K562 (cell line): ENCODE results near the gene P3H4. TPM values are rescaled to one million over a fixed set of nuclear protein-coding genes. Genes with fewer than 3 reads are reported as not detected.

Experiments
- BHLHE40 ChIP-seq: IDR thresholded peaks from 2 replicates; pipeline ENCODE4 v1.6.1; 2011; ENCODE audit warnings: low read length, improper control_type of control experiment
- CREBBP ChIP-seq: IDR thresholded peaks from one replicate; pipeline ENCODE4 v1.6.1; 2012; ENCODE audit warnings: low read depth, mild to moderate bottlenecking, control low read depth, inconsistent platforms, low read length
- FOS ChIP-seq: IDR thresholded peaks from 3 replicates; pipeline ENCODE4 v1.6.1; 2011; ENCODE audit not compliant: insufficient read length; ENCODE audit errors: extremely low read depth
- KHSRP ChIP-seq: fragments of 450-650 bp; IDR thresholded peaks from 2 replicates; pipeline ENCODE4 v1.6.1; 2017
- MGA ChIP-seq: fragments of 450-650 bp; IDR thresholded peaks from 2 replicates; pipeline ENCODE4 v1.6.1; 2016; ENCODE audit warnings: mild to moderate bottlenecking, moderate library complexity
- PHTF2 ChIP-seq: fragments of 250-450 bp; sonication (Bioruptor Pico); IDR thresholded peaks from 2 replicates; pipeline ENCODE4 v1.5.0; 2021; ENCODE audit warnings: mild to moderate bottlenecking
- PREB ChIP-seq: sonication (generic); formaldehyde crosslinking; IDR thresholded peaks from 2 replicates; pipeline ENCODE4 v1.8.1; 2023; ENCODE audit warnings: mild to moderate bottlenecking, missing genetic modification reagents
- RBM34 ChIP-seq: fragments of 200-400 bp; formaldehyde crosslinking; IDR thresholded peaks from 2 replicates; pipeline ENCODE4 v1.6.1; 2018; ENCODE audit warnings: low read length, borderline replicate concordance; ENCODE audit not compliant: insufficient read depth
- XRCC5 ChIP-seq: fragments of 200-400 bp; formaldehyde crosslinking; IDR thresholded peaks from 2 replicates; pipeline ENCODE4 v1.6.1; 2017; ENCODE audit warnings: low read depth, mild to moderate bottlenecking, low read length
- ZNF696 ChIP-seq: fragments of 250-450 bp; sonication (Bioruptor Pico); conservative IDR thresholded peaks from 2 replicates; pipeline ENCODE4 v1.4.0; 2020; ENCODE audit warnings: mild to moderate bottlenecking, moderate library complexity
- polyA plus RNA-seq, 8 experiments: library from polyadenylated mRNA; depleted of rRNA in 4 of 8; stranded (reverse) in 5 of 8; unstranded in 3 of 8; fragments of >200 nt; fragmentation: Nextera tagmentation in 2 of 8; fragmentation: Illumina TruSeq in 1 of 8; extraction: Ambion mirVana in 2 of 8; extraction: Trizol in 1 of 8; gene quantifications; 2 replicates each; pipeline versions ENCODE4 v1.2.1 to v1.2.3, GENCODE V29; 2011 to 2014; ENCODE audit warnings: inconsistent platforms in 1 of 8, missing spikeins in 1 of 8
- total RNA-seq, 7 experiments: library from RNA; depleted of rRNA in 6 of 7; stranded (reverse); fragments of >200 nt in 6 of 7; fragmentation: Illumina TruSeq in 2 of 7; extraction: Trizol in 2 of 7; gene quantifications; 2 replicates each; pipeline versions ENCODE4 v1.2.1 to v1.2.3, GENCODE V29; 2011 to 2021; ENCODE audit warnings: low replicate concordance in 1 of 7
- TF ChIP-seq, protein P1 (sequence below), 2 experiments: fragments of 200-800 bp in 1 of 2; sonication (Bioruptor generic) in 1 of 2; sonication (generic) in 1 of 2; formaldehyde crosslinking in 1 of 2; IDR thresholded peaks in 1 of 2; conservative IDR thresholded peaks in 1 of 2; 2 replicates each; pipeline versions ENCODE4 v1.5.0 to v1.6.1; 2016 to 2020; ENCODE audit warnings: missing compliant biosample characterization in 1 of 2, missing genetic modification characterization in 1 of 2, missing genetic modification reagents in 1 of 2
- TF ChIP-seq, protein P2 (sequence below): fragments of 250-450 bp; sonication (Bioruptor Pico); IDR thresholded peaks from 2 replicates; pipeline ENCODE4 v1.8.0; 2021; ENCODE audit warnings: borderline replicate concordance, mild to moderate bottlenecking, moderate library complexity; ENCODE audit not compliant: poor library complexity, severe bottlenecking

The P3H4 gene
- total and polyA plus RNA-seq, 9 of the 15 experiments (the other 6 are each of a cell fraction or from before 2014, with no cell fraction given): 0.10 to 3.7 (median 1.0) TPM

DNA sequence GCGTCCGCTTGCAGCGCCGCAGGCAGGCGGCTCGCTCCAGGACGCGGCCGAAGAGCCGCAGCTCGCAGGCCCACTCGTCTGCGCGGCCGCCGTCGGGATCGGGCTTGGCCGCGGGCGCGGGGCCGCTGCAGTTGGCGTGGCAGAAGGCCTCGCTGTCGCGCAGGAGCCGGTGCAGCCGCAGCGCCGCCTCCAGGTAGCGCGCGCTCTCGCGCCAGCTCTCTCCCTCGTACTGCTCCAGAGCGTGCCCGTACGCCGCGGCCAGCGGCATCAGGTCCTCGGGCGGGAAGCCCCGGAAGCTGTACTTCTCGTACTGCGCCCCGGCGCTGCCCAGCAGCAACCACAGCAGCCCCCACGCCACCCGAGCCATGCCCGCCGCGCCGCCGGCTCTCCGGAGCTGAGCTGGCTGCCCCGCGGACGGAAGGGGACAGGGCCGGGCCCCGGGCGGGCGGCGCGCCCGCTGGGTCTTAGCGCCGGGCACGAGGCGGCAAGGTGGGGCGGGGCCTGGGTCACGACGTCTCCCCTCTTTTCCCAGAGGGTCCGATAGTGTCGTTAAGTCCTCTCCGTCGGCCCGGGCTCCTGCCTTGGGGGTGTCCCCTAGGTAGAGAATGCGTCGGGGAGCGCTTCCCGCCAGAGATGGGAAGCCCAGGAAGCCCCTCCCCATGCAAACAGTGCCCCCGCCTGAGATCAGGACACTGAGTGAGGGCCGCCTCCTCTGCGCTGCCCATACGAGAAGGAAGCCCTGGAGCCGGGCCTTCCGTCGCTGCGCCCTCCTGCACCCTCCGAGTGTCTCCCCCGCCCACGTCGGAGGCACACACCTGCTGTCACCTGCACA, at the start of gene P3H4 (continued):
- TF ChIP-seq MGA (peak; percentile 63), ZNF696 (CRISPR knock-in tag) (no peak), FOS (no peak), PHTF2 (CRISPR knock-in tag) (no peak), XRCC5 (0 out of 2 replicates have a peak, but pooled peaks have one; percentile 63), CREBBP (no peak), PREB (CRISPR knock-in tag) (no peak), BHLHE40 (peak; percentile 19; the same call in 1 of the 2 replicates), KHSRP (no peak), RBM34 (no peak)
- TF ChIP-seq, protein P1, sequence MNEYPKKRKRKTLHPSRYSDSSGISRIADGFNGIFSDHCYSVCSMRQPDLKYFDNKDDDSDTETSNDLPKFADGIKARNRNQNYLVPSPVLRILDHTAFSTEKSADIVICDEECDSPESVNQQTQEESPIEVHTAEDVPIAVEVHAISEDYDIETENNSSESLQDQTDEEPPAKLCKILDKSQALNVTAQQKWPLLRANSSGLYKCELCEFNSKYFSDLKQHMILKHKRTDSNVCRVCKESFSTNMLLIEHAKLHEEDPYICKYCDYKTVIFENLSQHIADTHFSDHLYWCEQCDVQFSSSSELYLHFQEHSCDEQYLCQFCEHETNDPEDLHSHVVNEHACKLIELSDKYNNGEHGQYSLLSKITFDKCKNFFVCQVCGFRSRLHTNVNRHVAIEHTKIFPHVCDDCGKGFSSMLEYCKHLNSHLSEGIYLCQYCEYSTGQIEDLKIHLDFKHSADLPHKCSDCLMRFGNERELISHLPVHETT (CRISPR knock-in tag; conservative IDR thresholded peaks at IDR 0.05 in 1 of 2, IDR thresholded peaks at IDR 0.05 in 1 of 2): peak in 1 of 2 experiments; percentile 32; a peak in 1 of 4 replicates
- TF ChIP-seq, protein P2, sequence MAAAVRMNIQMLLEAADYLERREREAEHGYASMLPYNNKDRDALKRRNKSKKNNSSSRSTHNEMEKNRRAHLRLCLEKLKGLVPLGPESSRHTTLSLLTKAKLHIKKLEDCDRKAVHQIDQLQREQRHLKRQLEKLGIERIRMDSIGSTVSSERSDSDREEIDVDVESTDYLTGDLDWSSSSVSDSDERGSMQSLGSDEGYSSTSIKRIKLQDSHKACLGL (CRISPR knock-in tag): no peak
